GM18498 (cell line): ENCODE results near the gene CDC73.
"Not testable (repeated sequence)": the region's sequence is repeated elsewhere in the genome, so short reads cannot be mapped to it uniquely, and the experiment has no call there.

Experiments used
- ATAC-seq: cut with Tn5 transposase; IDR thresholded peaks from one replicate; pipeline ENCODE4 v1.9.1; 2021; ENCODE audit warnings: mild to moderate bottlenecking, moderate library complexity; ENCODE audit not compliant: unreplicated experiment

CDC73 gene

GRCh38 chr1:193176113-193176512 is 54.3 kb downstream of the CDC73 start:
- ATAC-seq, result no peak

- no peak for ATAC-seq
Measured at GRCh38 chr1:193176788-193177187, 55.0 kb downstream of the CDC73 start.

- no peak for ATAC-seq
Measured at GRCh38 chr1:193179094-193179493, 57.3 kb downstream of the CDC73 start.

GRCh38 chr1:193181536-193181935 is 59.7 kb downstream of the CDC73 start:
- ATAC-seq, result no peak

GRCh38 chr1:193181985-193182384 is 60.2 kb downstream of the CDC73 start:
- no peak for ATAC-seq

- peak; percentile 61 for ATAC-seq
Measured at GRCh38 chr1:193183019-193183627, 61.3 kb downstream of the CDC73 start.

- no peak for ATAC-seq
Measured at GRCh38 chr1:193184776-193185175, 62.9 kb downstream of the CDC73 start.

- ATAC-seq, result no peak
Measured at GRCh38 chr1:193185211-193185610, 63.4 kb downstream of the CDC73 start.

GRCh38 chr1:193185901-193186731 is 64.3 kb downstream of the CDC73 start, which contains the start of gene B3GALT2:
B3GALT2 (minus strand) TSS chr1:193186613; CDS start chr1:193181562, 5,051 bp downstream.
- ATAC-seq, result no peak

- ATAC-seq, result no peak
Measured at GRCh38 chr1:193187114-193187513, 65.3 kb downstream of the CDC73 start.

GRCh38 chr1:193188915-193189314 is 67.1 kb downstream of the CDC73 start:
- ATAC-seq, result not testable (repeated sequence)

GRCh38 chr1:193189442-193190095 is 67.7 kb downstream of the CDC73 start:
- no peak for ATAC-seq

- ATAC-seq, result no peak
Measured at GRCh38 chr1:193190096-193190744, 68.4 kb downstream of the CDC73 start.

GRCh38 chr1:193192586-193192985 is 70.8 kb downstream of the CDC73 start:
- no peak for ATAC-seq

GRCh38 chr1:193199940-193200339 is 78.1 kb downstream of the CDC73 start:
- no peak for ATAC-seq

- ATAC-seq, result no peak
Measured at GRCh38 chr1:193201021-193201420, 79.2 kb downstream of the CDC73 start.

GRCh38 chr1:193210996-193211395 is 89.2 kb downstream of the CDC73 start:
- ATAC-seq, result peak; percentile 6

- ATAC-seq, result peak; percentile 85
Measured at GRCh38 chr1:193211539-193211938, 89.7 kb downstream of the CDC73 start.

- ATAC-seq, result no peak
Measured at GRCh38 chr1:193212637-193213036, 90.8 kb downstream of the CDC73 start.

GRCh38 chr1:193213998-193214397 is 92.2 kb downstream of the CDC73 start:
- no peak for ATAC-seq

- ATAC-seq, result no peak
Measured at GRCh38 chr1:193216920-193217319, 95.1 kb downstream of the CDC73 start.
